HCT116 (cell line): ENCODE measurements around the gene ABCA1. TPM values are rescaled to one million over a fixed set of nuclear protein-coding genes. Genes with fewer than 3 reads are reported as not detected.

ENCODE experiments used
- ATAC-seq: fragments of 200-7000 bp; cut with Tn5 transposase; 2 replicates; pipeline ENCODE4 v1.9.1; 2020; ENCODE audit warnings: mild to moderate bottlenecking, moderate library complexity
- BruUV-seq: library from RNA; stranded (reverse); fragments of 400-500 nt; replicated peaks from 2 replicates; lab custom pipeline; 2021; lab: Mats Ljungman, UMichigan
- CTCF ChIA-PET: fragments of 300-600 bp; sonication (Branson Sonifier 250); formaldehyde crosslinking; loops from one replicate; lab custom pipeline; 2021; ENCODE audit warnings: antibody characterized with exemption; lab: Charles Lee
- POLR2A ChIA-PET: fragments of 300-600, 350-600 bp; sonication (Branson Sonifier 250); formaldehyde crosslinking; loops from one replicate; lab custom pipeline; 2021; ENCODE audit warnings: antibody characterized with exemption; lab: Charles Lee
- RAD21 ChIA-PET, 2 experiments: fragments of 300-600 bp; sonication (Branson Sonifier 250); formaldehyde crosslinking; loops; one replicate each; lab custom pipeline; 2023; ENCODE audit warnings: low total read pairs in 2 of 2; ENCODE audit not compliant: uncharacterized antibody in 2 of 2, unreplicated experiment in 2 of 2, low non-redundant PET in 1 of 2; lab: Charles Lee
- DNase-seq: peaks from one replicate; pipeline ENCODE4 v3.0.0-alpha.2; 2010; ENCODE audit warnings: low read depth, low spot score
- H2AFZ ChIP-seq: fragments of 200-600 bp; shearing (Covaris generic), sonication (generic); 2 replicates; pipeline ENCODE4 v1.6.1; 2017; ENCODE audit warnings: low read depth, mixed run types, mixed read lengths, antibody characterized with exemption, low read length; ENCODE audit not compliant: poor library complexity, severe bottlenecking
- H3K27ac ChIP-seq: 2 replicates; pipeline ENCODE4 v1.5.1; 2012; ENCODE audit warnings: low read depth, low read length
- H3K27me3 ChIP-seq: fragments of 200-600 bp; sonication (generic); 2 replicates; pipeline ENCODE4 v1.6.1; 2016; ENCODE audit warnings: mixed run types, low read length, mixed read lengths; ENCODE audit not compliant: insufficient read depth
- H3K36me3 ChIP-seq, 2 experiments: fragments of 200-500 bp in 1 of 2; fragments of 200-600 bp in 1 of 2; sonication (Bioruptor generic) in 1 of 2; sonication (generic) in 1 of 2; 2 replicates each; pipeline versions ENCODE4 v1.5.1 to v1.6.1; 2014 to 2016; ENCODE audit warnings: low read length in 2 of 2, inconsistent platforms in 1 of 2, mixed read lengths in 1 of 2, mixed run types in 1 of 2; ENCODE audit not compliant: insufficient read depth in 2 of 2, control insufficient read depth in 1 of 2
- H3K4me1 ChIP-seq, 2 experiments: fragments of 200-600 bp in 1 of 2; sonication (generic) in 1 of 2; 2 replicates each; pipeline versions ENCODE4 v1.5.1 to v1.6.1; 2012 to 2017; ENCODE audit warnings: low read length in 2 of 2, inconsistent platforms in 1 of 2, mild to moderate bottlenecking in 1 of 2, mixed read lengths in 1 of 2, mixed run types in 1 of 2, moderate library complexity in 1 of 2; ENCODE audit not compliant: insufficient read depth in 2 of 2, control insufficient read depth in 1 of 2
- H3K4me2 ChIP-seq: fragments of 200-600 bp; sonication (generic); 2 replicates; pipeline ENCODE4 v1.6.1; 2017; ENCODE audit warnings: mixed run types, low read length, mixed read lengths
- H3K4me3 ChIP-seq, 2 experiments: fragments of 200-600 bp in 1 of 2; sonication (generic) in 1 of 2; replicated peaks in 1 of 2; 2 replicates each; pipeline ENCODE4 v1.5.1; 2011 to 2016; ENCODE audit warnings: low read length in 2 of 2, control low read depth in 1 of 2, low read depth in 1 of 2, mild to moderate bottlenecking in 1 of 2, mixed read lengths in 1 of 2, mixed run types in 1 of 2
- H3K79me2 ChIP-seq: fragments of 200-600 bp; sonication (generic); 2 replicates; pipeline ENCODE4 v1.6.1; 2017; ENCODE audit warnings: mild to moderate bottlenecking, mixed run types, low read length, moderate library complexity, mixed read lengths; ENCODE audit not compliant: insufficient read depth
- H3K9ac ChIP-seq: fragments of 200-600 bp; sonication (generic); 2 replicates; pipeline ENCODE4 v1.6.1; 2016; ENCODE audit warnings: low read length, mixed read lengths
- H3K9me2 ChIP-seq: fragments of 200-600 bp; sonication (generic), shearing (Covaris generic); 2 replicates; pipeline ENCODE4 v1.6.1; 2017; ENCODE audit warnings: mixed run types, mild to moderate bottlenecking, moderate library complexity; ENCODE audit not compliant: insufficient read depth
- H3K9me3 ChIP-seq, 2 experiments: fragments of 200-500 bp in 1 of 2; fragments of 200-600 bp in 1 of 2; sonication (Bioruptor generic) in 1 of 2; sonication (generic) in 1 of 2; 2 replicates each; pipeline ENCODE4 v1.6.1; 2014 to 2017; ENCODE audit warnings: low read length in 2 of 2, mixed read lengths in 2 of 2, inconsistent platforms in 1 of 2, low read depth in 1 of 2, mild to moderate bottlenecking in 1 of 2, mixed run types in 1 of 2, moderate library complexity in 1 of 2; ENCODE audit not compliant: control insufficient read depth in 1 of 2, insufficient read depth in 1 of 2
- H4K20me1 ChIP-seq: fragments of 200-600 bp; sonication (generic), shearing (Covaris generic); 2 replicates; pipeline ENCODE4 v1.6.1; 2017; ENCODE audit warnings: mixed run types, mild to moderate bottlenecking, moderate library complexity; ENCODE audit not compliant: insufficient read depth
- ATF3 ChIP-seq: IDR thresholded peaks from 2 replicates; pipeline ENCODE4 v1.6.1; 2012
- CTCF ChIP-seq, 3 experiments: fragments of 200-600 bp in 1 of 3; sonication (generic) in 1 of 3; IDR thresholded peaks in 2 of 3; conservative IDR thresholded peaks in 1 of 3; 2 replicates each; pipeline ENCODE4 v1.5.1; 2012 to 2017; ENCODE audit warnings: low read depth in 2 of 3, low read length in 2 of 3, antibody characterized with exemption in 1 of 3, borderline replicate concordance in 1 of 3, control low read depth in 1 of 3, mild to moderate bottlenecking in 1 of 3, mixed read lengths in 1 of 3, mixed run types in 1 of 3, moderate library complexity in 1 of 3; ENCODE audit not compliant: insufficient read depth in 1 of 3
- ELF1 ChIP-seq: IDR thresholded peaks from 2 replicates; pipeline ENCODE4 v1.6.1; 2012; ENCODE audit warnings: low read depth, borderline replicate concordance
- EZH2phosphoT487 ChIP-seq: fragments of 200-600 bp; IDR thresholded peaks from 2 replicates; pipeline ENCODE4 v1.6.1; 2018; ENCODE audit warnings: antibody characterized with exemption, borderline replicate concordance
- MAX ChIP-seq: IDR thresholded peaks from 2 replicates; pipeline ENCODE4 v1.6.1; 2012
- SP1 ChIP-seq: IDR thresholded peaks from 2 replicates; pipeline ENCODE4 v1.6.1; 2012; ENCODE audit warnings: low read depth
- TCF7L2 ChIP-seq: IDR thresholded peaks from 2 replicates; pipeline ENCODE4 v1.7.0; 2011; ENCODE audit warnings: borderline replicate concordance, inconsistent platforms; ENCODE audit not compliant: insufficient read depth, insufficient read length; ENCODE audit errors: extremely low read depth
- ZBTB33 ChIP-seq: IDR thresholded peaks from 2 replicates; pipeline ENCODE4 v1.6.1; 2011; ENCODE audit warnings: mild to moderate bottlenecking, low read length, moderate library complexity; ENCODE audit not compliant: insufficient replicate concordance; ENCODE audit errors: extremely low read depth
- ZFX ChIP-seq: fragments of 450-650 bp; IDR thresholded peaks from 2 replicates; pipeline ENCODE4 v1.6.1; 2017
- intact Hi-C: fragments of 100-400 bp; cut with micrococcal nuclease; formaldehyde crosslinking; loops from 2 replicates; pipeline ENCODE4 v1.10.0; 2022
- total RNA-seq: library from RNA; stranded (reverse); gene quantifications from one replicate; pipeline ENCODE4 v1.2.1, GENCODE V29; 2021; ENCODE audit not compliant: unreplicated experiment

The ABCA1 gene
- total RNA-seq, 1 experiment from 2014 or later, result 0.89 TPM

GRCh38 chr9:104900324-104900723 lies 27.6 kb downstream of the ABCA1 start:
- Histone ChIP-seq H3K36me3 (no peaks in the 10 kb centered on the region), H3K27ac (no peak overlapping the region), H2AFZ (no peak overlapping the region), H4K20me1 (no peaks in the 10 kb centered on the region), H3K9me2 (no peaks in the 10 kb centered on the region), H3K9ac (no peak overlapping the region), H3K27me3 (peaks cover 9% of the 10 kb centered on the region; the same call in 1 of the 2 replicates), H3K79me2 (no peaks in the 10 kb centered on the region), H3K4me3 (no peak overlapping the region), H3K9me3 (no peaks in the 10 kb centered on the region), H3K4me2 (no peak overlapping the region), H3K4me1 (no peaks in the 10 kb centered on the region)
- intact Hi-C loops, result no loop called here
- CTCF ChIA-PET, result no interaction called here
- DNase-seq (no peak), ATAC-seq (no peak)
- no TSS peak for BruUV-seq
- no peak for TF ChIP-seq SP1
- RAD21 ChIA-PET, result no interaction called here
- POLR2A ChIA-PET, result no interaction called here

GRCh38 chr9:104899759-104900247 lies 28.2 kb downstream of the ABCA1 start:
- ATAC-seq (no peak), DNase-seq (no peak)
- Histone ChIP-seq H2AFZ (no peak overlapping the region), H3K79me2 (no peaks in the 10 kb centered on the region), H3K27ac (no peak overlapping the region), H3K36me3 (no peaks in the 10 kb centered on the region), H3K4me2 (no peak overlapping the region), H3K9ac (no peak overlapping the region), H4K20me1 (no peaks in the 10 kb centered on the region), H3K9me2 (no peaks in the 10 kb centered on the region), H3K4me1 (no peaks in the 10 kb centered on the region), H3K27me3 (peaks cover 9% of the 10 kb centered on the region; the same call in 1 of the 2 replicates), H3K4me3 (no peak overlapping the region), H3K9me3 (no peaks in the 10 kb centered on the region)
- TF ChIP-seq ZBTB33, result no peak
- TF ChIP-seq ELF1, result no peak
- no peak for TF ChIP-seq TCF7L2
- no peak for TF ChIP-seq EZH2phosphoT487
- TF ChIP-seq SP1, result no peak
- TF ChIP-seq ZFX, result no peak
- no peak for TF ChIP-seq CTCF (IDR thresholded peaks at IDR 0.05 in 2 of 3, conservative IDR thresholded peaks at IDR 0.05 in 1 of 3; ENCODE audit: borderline replicate concordance in 1 of 3, insufficient read depth in 1 of 3, low read depth in 2 of 3, low read length in 2 of 3)
- TF ChIP-seq ATF3, result no peak
- TF ChIP-seq MAX, result no peak
- ChIA-PET RAD21 (no interaction called here), POLR2A (no interaction called here), CTCF (no interaction called here)
- no TSS peak for BruUV-seq
- intact Hi-C loops, result no loop called here
